ENCODE measurements around the gene RIPOR3. TPM values are rescaled to one million over a fixed set of nuclear protein-coding genes. Genes with fewer than 3 reads are reported as not detected.

Gene RIPOR3
- total RNA-seq, 1 experiment from 2014 or later, result 0.46 TPM

GRCh38 chr20:50704971-50705370 is 13.6 kb upstream of the RIPOR3 start:
- no peak overlapping the region for H3K4me3 Mint-ChIP-seq
- Histone ChIP-seq H4K20me1 (ENCODE audit: control insufficient read depth, insufficient read depth, insufficient read length) (no peaks in the 10 kb centered on the region), H3K9me3 (ENCODE audit: control insufficient read depth, low read depth, low read length) (no peaks in the 10 kb centered on the region), H3K23me2 (ENCODE audit: insufficient read length, low read depth, low read length, poor library complexity, severe bottlenecking) (peaks cover 2% of the 10 kb centered on the region), H3K79me1 (ENCODE audit: insufficient read depth, low read depth, low read length, poor library complexity, severe bottlenecking) (no peaks in the 10 kb centered on the region), H2AK5ac (ENCODE audit: insufficient read length, low read length) (no peak overlapping the region), H4K5ac (ENCODE audit: insufficient read length, low read depth, low read length) (no peak overlapping the region), H3K79me2 (ENCODE audit: insufficient read depth, low read length) (no peaks in the 10 kb centered on the region), H3K56ac (ENCODE audit: insufficient read length, low read depth, low read length) (no peak overlapping the region), H2BK15ac (ENCODE audit: low read depth, low read length) (no peak overlapping the region), H2BK20ac (ENCODE audit: low read depth, low read length, poor library complexity, severe bottlenecking) (no peak overlapping the region), H3K4me2 (ENCODE audit: insufficient read depth, insufficient read length, low read length) (no peak overlapping the region), H3K23ac (ENCODE audit: insufficient read length, low read depth, low read length) (no peak overlapping the region), H4K8ac (replicated peaks; ENCODE audit: insufficient read length, low read depth, low read length) (no peak overlapping the region), H3K27ac (ENCODE audit: insufficient read length, low read depth, low read length) (no peak overlapping the region), H4K91ac (ENCODE audit: insufficient read length, low read depth, low read length) (no peak overlapping the region), H3K18ac (ENCODE audit: insufficient read length, low read depth, low read length) (no peak overlapping the region), H3K27me3 (ENCODE audit: insufficient read depth, low read length) (no peaks in the 10 kb centered on the region), H3T11ph (ENCODE audit: low read length) (no peak overlapping the region), H3K4me1 (ENCODE audit: insufficient read depth, low read length) (peaks cover 5% of the 10 kb centered on the region; the same call in 1 of the 2 replicates), H2BK12ac (ENCODE audit: insufficient read length, low read depth, low read length) (no peak overlapping the region), H3K9ac (ENCODE audit: extremely low read depth, insufficient read length, low read length) (no peak overlapping the region), H2AFZ (ENCODE audit: low read length) (no peak overlapping the region), H2BK5ac (ENCODE audit: insufficient read length, low read length) (no peak overlapping the region), H3K14ac (ENCODE audit: insufficient read depth, low read length) (no peak overlapping the region), H2BK120ac (ENCODE audit: low read depth, low read length, poor library complexity, severe bottlenecking) (no peak overlapping the region), H3K4ac (ENCODE audit: low read depth, low read length) (no peak overlapping the region)
- H3K9me3 Mint-ChIP-seq, result no peaks in the 10 kb centered on the region; a peak in 1 of 5 replicates
- no peak for DNase-seq
- H3K4me1 Mint-ChIP-seq, result peaks cover 21 to 26% of the 10 kb centered on the region in 2 experiments
- TF ChIP-seq CTCF (conservative IDR thresholded peaks at IDR 0.05), result no peak
- no CpG with 5 or more reads among the region's 1 CpG for WGBS (ENCODE audit: extremely low coverage, insufficient read length, low lambda C conversion rate)
- H3K36me3 Mint-ChIP-seq (ENCODE audit: insufficient read depth in 1 of 3, low read depth in 3 of 3), result no peaks in the 10 kb centered on the region
- H3K27ac Mint-ChIP-seq, result 0 out of 7 replicates have a peak overlapping the region, but pooled peaks of 1 of the 3 experiments have one; percentile 24
- no peaks in the 10 kb centered on the region for H3K27me3 Mint-ChIP-seq (ENCODE audit: low read depth)
